CD4-positive, alpha-beta T cell treated with Interleukin-12 subunit alpha and Interleukin-12 subunit beta, for 1 hour (primary cell): ENCODE results near the gene UNC119B.

Experiments used
- DNase-seq: peaks from one replicate; pipeline ENCODE4 v3.0.0-alpha.2; 2020

UNC119B gene

GRCh38 chr12:120688527-120689071 is 21.7 kb upstream of the UNC119B start:
- no peak for DNase-seq

- DNase-seq = no peak
These were observed 20.7 kb upstream of the UNC119B start for GRCh38 chr12:120689397-120690082.

DNA sequence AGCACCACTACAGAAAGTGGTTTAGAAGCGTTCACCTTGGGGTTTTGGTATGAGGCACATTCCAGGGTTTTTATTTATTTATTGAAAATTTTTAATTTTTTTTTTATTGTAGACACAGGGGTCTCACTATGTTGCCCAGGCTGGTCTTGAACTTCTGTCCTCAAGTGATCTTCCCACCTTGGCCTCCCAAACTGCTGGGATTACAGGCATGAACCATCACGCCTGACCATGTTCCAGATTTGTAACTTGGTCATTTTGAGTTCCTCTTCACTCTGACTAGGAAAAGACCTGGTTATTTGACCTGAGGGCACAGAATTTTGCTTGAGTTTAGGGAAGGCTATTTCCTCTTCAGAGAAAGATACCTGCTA is 20.2 kb upstream of the UNC119B start:
- no peak for DNase-seq

DNA sequence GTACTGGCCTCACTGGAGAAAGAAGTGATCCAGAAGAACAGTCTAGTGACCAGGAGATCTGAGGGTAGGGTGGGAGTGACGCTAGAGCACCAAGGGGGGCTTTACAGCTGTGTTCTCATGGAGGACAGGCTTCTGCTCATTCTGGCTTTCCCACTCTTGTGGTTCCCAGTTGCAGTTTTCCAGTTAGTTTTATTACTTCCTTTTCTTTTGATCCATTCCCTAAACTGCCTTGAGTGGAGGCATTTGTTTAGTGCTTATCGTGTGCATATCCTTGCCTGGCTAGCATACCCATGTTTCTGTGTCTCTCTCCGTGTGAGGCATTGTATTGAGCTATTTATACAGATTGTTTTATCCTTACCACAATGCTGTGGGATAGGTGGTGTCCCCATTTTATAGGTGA is 19.3 kb upstream of the UNC119B start:
- DNase-seq = no peak

DNA sequence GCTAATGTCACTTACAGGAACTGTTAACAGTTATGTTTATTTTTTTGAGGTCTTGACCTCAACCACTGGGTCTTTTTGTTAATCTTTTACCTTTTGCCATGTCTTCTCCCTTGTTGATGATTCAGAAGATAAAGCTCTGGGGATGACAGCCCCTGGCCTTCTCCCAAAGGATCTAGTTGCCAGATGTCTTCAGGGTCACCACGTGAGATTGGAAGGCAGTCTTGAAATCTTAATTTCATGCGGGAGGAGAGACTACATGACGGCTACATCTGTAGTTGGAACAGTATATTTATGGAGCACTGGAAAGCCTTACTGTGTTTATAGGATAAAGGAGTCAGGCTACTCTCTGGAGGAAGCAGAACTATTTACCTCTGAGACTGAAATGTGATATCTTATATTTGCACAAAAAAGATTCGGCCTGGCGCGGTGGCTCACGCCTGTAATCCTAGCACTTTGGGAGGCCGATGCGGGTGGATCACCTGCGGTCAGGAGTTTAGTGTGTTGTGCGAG is 17.7 kb upstream of the UNC119B start:
- DNase-seq = no peak

- DNase-seq = no peak
These were observed 16.4 kb upstream of the UNC119B start for GRCh38 chr12:120693848-120694247.

DNA sequence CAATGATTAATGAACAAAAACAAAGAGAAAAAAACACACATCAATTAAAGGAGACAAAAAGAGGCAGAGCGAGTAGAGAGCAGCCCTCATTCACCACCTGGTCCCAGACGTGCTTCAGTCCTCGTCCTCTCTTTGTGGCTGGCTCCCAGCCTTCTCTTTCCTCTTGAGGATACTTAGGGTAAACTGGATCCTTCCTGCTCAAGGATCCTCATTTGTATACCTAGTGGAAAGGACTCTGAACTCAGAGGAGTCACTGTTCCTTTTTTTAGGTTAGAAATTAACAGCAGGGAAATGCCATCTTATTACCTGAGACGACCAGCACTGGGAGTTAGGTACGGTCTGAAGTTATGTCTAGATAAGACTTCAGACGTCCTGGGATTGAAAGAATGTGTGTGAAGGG is 13.6 kb upstream of the UNC119B start:
- DNase-seq = no peak

- no peak for DNase-seq
These were observed 12.9 kb upstream of the UNC119B start for GRCh38 chr12:120697344-120697743.

- no peak for DNase-seq
These were observed 11.6 kb upstream of the UNC119B start for GRCh38 chr12:120698665-120699064.

GRCh38 chr12:120699553-120699952 is 10.7 kb upstream of the UNC119B start:
- DNase-seq = no peak

DNA sequence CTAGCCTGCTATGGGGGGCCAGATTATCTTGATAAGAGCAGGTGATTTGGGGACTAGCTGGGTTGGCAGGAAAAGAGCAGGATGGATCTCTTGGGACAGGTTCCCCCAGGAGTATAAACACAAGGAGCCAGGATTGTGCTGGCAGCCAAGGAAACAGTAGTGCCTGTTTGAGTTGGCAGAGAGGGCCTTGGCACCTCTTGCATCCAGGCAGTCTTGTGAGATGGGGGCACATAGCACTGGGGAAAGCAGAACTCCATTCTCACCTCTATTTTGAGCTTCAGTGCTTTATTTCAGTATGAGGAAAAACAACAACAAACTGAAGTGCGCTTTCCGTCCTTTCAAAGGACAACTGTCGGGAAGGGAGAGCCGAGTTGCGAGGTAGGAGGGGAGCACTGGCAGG is 9.4 kb upstream of the UNC119B start:
- no peak for DNase-seq

- no peak for DNase-seq
These were observed 7.6 kb upstream of the UNC119B start for GRCh38 chr12:120702637-120703036.

DNA sequence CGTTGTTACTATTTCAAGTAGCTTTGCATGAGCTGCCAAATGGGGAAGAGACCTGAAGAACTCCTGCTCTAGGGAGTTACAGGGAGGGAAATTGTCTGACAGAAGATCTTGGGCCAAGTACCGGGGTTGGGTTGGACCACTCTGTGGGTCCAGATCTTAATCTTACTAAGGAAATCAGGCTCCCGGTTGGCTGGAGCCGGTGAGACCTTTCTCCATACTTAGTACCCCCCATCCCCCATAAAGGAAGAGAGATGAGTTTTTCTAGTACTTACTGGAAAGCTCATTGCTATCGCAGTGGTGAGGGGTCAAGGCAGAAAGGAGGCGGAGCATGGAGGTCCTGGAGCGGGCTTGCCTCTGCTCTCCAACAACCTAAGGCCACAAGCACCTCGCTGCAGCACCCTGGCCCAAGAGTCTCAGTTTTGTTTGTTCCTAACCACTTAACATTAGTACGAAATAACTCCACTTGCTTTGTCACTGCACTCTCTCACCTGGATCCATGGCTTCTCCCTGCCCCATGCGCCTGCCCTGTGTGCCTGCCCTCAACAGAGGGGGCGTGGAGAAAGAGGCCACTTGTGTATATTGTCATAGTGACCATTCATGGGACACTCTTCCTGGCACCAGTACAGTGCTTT is 6.8 kb upstream of the UNC119B start:
- no peak for DNase-seq

- DNase-seq = no peak
These were observed 4.6 kb upstream of the UNC119B start for GRCh38 chr12:120705618-120706017.

DNA sequence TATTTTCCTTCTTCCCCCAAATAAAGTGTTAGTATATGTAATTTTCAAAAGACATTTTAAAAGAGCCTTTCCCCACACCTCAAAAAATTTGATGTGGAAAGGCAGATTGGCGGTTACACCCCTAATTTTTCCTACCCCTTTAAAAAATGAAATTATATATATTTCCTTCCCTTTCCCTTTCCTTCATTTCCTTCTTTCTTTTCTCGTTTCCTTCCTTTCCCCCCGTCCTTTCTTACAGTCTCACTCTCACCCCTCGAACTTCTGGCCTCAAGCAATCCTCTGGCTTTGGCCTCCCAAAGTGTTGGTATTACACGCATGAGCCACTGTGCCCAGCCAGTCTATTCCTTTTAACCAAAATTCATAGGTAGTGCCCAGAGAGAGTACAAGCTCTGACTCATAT is 4.2 kb upstream of the UNC119B start:
- no peak for DNase-seq

DNA sequence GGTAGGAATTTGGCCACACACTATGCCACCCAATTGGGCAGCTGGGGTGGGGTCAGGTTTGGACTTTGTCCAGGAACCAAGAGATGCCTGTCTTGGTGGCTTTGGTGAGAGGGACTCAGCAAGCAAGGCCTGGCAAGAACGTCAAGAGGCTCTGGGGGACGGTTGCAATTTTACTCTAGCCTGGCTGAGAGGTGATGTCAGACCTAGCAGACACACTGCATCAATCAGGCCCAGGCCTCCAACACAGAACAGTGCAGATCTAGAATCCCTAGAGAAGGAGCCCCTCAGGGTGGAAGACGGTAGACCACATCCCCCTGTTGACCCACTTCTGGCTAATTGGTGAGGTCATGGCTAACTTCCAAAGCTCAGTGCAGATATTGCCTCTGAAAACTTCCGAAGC is 1.6 kb upstream of the UNC119B start:
- DNase-seq = no peak

- DNase-seq = peak; percentile 20
These were observed 593 bp downstream of the UNC119B start for GRCh38 chr12:120710805-120711296.

- no peak for DNase-seq
These were observed 1.2 kb downstream of the UNC119B start for GRCh38 chr12:120711411-120711810.

- DNase-seq = no peak
These were observed 2.4 kb downstream of the UNC119B start for GRCh38 chr12:120712610-120713009.

DNA sequence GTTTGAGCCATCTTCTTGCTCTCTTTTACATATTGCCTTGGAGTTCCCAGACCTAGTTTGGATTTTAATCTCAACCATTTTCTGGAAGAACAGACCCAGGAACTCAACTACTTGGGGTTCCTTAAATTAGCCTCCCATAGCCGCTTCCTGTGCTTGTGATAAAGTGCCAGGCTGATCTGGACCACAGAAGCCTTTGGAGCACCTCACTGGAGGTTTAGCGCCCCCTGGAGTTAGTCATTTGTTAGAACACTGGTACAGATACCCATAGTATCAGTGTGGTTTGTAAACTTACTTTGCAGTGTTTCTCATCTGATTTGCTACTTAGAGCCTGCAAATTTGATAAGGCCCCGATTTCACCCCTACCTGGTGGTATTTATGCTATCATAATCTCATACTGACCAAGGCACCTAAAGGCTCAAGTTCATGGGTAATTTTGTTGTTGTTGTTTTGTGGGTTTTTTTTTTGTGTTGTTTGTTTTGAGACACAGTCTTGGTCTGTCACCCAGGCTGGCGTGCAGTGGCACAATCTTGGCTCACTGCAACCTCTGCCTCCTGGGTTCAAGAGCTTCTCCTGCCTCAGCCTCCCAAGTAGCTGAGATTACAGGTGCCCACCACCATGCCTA is 3.7 kb downstream of the UNC119B start:
- peak; percentile 87 for DNase-seq

- DNase-seq = no peak
These were observed 7.8 kb downstream of the UNC119B start for GRCh38 chr12:120718055-120718454.

DNA sequence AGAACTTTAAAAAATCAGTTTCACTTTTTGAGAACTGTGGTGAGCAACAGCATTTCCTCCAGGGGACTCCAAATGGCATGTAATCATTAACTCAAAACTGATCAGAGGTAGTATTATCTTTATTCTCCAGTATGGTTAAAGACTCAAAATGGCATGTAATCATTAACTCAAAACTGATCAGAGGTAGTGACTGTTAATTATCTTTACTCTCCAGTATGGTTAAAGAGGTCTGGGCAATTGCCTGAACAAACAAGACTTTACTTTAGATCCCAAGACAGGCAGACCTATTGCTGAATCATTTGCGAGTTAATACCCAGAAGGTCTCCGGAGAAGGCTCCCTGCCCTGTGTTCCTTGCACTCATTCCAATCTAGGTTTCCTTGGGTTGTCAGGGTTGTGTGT is 8.8 kb downstream of the UNC119B start:
- no peak for DNase-seq

DNA sequence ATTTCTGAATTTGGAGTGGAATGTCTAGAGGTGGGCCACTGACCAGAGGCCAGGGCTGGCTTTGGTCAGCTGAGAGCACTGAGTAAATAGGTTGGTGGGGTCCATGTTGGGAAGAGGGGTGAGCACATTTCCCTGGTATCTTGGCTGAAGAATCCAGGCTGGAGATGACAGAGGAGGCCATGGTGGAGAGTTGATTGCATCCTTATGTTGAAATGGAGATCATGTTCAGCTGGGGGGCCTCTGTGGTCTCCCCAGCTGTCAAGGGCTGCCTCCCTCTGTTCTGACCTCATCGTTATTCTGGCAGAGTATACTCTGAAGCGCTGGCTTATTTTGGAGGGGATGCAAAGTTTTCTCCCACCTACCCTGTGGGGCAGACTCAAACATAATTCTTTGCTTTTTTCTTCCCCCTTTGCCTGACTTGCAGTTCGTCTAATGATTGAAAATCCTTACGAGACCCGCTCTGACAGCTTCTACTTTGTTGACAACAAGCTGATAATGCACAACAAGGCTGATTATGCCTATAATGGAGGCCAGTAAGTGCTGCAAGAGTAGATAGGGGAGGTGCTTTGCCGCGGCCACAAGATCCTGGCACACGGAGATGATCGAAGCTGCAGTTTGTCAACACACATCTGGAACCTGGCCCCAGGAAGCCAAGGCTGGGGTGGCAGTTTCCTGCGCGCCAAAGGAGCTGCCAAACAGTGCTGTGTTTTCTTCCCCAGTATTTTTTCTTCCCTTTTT is 9.4 kb downstream of the UNC119B start:
- DNase-seq = no peak
